Colonic mucosa (tissue), 4 donors: ENCODE data around the gene WDR7. TPM values are rescaled to one million over a fixed set of nuclear protein-coding genes. Genes with fewer than 3 reads are reported as not detected.

Experiments used
- DNase-seq: peaks from one replicate; pipeline ENCODE4 v3.0.0-alpha.2; 2020
- H3K27ac ChIP-seq: fragments of 200-600 bp; one replicate; pipeline ENCODE4 v1.8.0; 2021
- H3K27me3 ChIP-seq: fragments of 200-600 bp; one replicate; pipeline ENCODE4 v1.8.0; 2021
- H3K36me3 ChIP-seq: fragments of 200-600 bp; one replicate; pipeline ENCODE4 v1.8.0; 2021
- H3K4me1 ChIP-seq: fragments of 200-600 bp; one replicate; pipeline ENCODE4 v1.8.0; 2021; ENCODE audit warnings: mild to moderate bottlenecking
- H3K4me3 ChIP-seq: fragments of 200-600 bp; one replicate; pipeline ENCODE4 v1.8.0; 2021
- H3K9ac ChIP-seq, 2 donors: one replicate each; pipeline ENCODE4 v1.7.0; 2013; ENCODE audit warnings: control low read depth in 2 of 2, low read depth in 2 of 2, low read length in 2 of 2
- H3K9me3 ChIP-seq: fragments of 200-600 bp; one replicate; pipeline ENCODE4 v1.8.0; 2021
- intact Hi-C: fragments of 100-400 bp; cut with DNase I; formaldehyde crosslinking; loops from one replicate; pipeline ENCODE4 v1.14.1; 2022
- total RNA-seq, 2 donors: library from RNA; stranded (reverse); fragmentation: NEBNext Ultra II Directional in 1 of 2; extraction: Animal tissue kit (Norgen Biotek cat#: 25700) in 1 of 2; gene quantifications; one replicate each; pipeline ENCODE4 v1.2.1, GENCODE V29; 2021
- TF ChIP-seq, protein P1 (sequence below): fragments of 200-600 bp; IDR thresholded peaks from one replicate; pipeline ENCODE4 v1.8.0; 2022; ENCODE audit warnings: antibody characterized with exemption, mild to moderate bottlenecking
- donor health status: healthy.
- donor health status: DM: no; HTN: no; CAD: no.
- donor health status: DM: no; HTN: no; CAD: no.

WDR7 gene
- total RNA-seq, 2 donors from 2014 or later: 16.8 to 21.2 TPM

DNA sequence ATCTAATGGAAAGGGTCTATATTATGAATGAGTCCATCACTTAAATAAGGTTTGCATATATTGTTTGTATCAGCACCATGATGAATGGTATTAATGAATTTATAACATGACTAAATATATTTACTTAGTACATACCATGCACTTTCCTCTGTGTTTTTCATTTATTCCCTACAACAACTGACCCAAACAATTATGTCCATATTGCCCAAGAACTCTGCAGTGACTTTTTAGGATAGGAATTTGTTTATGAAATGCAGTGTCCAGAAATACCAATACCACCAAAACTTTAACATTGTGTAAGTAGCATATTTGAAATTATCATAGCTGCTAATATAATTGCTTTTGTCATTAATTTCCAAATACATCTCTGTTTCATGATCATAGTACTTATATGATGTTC is 119.7 kb downstream of the WDR7 start:
- H3K36me3 ChIP-seq: no peaks in the 10 kb centered on the region
- no peaks in the 10 kb centered on the region for H3K27me3 ChIP-seq
- no peak for DNase-seq
- TF ChIP-seq, protein P1, sequence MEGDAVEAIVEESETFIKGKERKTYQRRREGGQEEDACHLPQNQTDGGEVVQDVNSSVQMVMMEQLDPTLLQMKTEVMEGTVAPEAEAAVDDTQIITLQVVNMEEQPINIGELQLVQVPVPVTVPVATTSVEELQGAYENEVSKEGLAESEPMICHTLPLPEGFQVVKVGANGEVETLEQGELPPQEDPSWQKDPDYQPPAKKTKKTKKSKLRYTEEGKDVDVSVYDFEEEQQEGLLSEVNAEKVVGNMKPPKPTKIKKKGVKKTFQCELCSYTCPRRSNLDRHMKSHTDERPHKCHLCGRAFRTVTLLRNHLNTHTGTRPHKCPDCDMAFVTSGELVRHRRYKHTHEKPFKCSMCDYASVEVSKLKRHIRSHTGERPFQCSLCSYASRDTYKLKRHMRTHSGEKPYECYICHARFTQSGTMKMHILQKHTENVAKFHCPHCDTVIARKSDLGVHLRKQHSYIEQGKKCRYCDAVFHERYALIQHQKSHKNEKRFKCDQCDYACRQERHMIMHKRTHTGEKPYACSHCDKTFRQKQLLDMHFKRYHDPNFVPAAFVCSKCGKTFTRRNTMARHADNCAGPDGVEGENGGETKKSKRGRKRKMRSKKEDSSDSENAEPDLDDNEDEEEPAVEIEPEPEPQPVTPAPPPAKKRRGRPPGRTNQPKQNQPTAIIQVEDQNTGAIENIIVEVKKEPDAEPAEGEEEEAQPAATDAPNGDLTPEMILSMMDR: no peak
- H3K27ac ChIP-seq: no peak overlapping the region
- no peak overlapping the region for H3K9ac ChIP-seq
- H3K4me1 ChIP-seq: no peaks in the 10 kb centered on the region
- no peaks in the 10 kb centered on the region for H3K9me3 ChIP-seq
- intact Hi-C loops: no loop called here
- H3K4me3 ChIP-seq: no peak overlapping the region

DNA sequence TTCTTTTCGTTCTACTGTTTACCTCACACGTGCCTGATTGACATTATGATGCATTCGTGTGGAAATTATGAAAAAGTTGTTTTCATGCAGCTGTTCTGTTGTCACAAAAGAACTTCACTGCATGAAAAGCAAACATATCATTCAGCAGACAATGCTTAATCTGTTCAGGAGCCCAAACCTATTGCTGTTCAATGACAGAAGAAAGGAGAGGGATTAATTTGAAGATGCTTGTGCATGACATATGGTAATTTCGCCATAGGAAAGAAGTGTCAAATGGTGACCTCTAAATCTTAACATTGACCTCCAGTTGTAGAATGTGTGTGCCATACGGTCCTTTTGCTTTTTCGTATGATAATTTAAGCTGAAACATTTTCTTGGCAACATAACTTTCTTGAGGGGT is 124.5 kb downstream of the WDR7 start:
- TF ChIP-seq, protein P1: no peak

DNA sequence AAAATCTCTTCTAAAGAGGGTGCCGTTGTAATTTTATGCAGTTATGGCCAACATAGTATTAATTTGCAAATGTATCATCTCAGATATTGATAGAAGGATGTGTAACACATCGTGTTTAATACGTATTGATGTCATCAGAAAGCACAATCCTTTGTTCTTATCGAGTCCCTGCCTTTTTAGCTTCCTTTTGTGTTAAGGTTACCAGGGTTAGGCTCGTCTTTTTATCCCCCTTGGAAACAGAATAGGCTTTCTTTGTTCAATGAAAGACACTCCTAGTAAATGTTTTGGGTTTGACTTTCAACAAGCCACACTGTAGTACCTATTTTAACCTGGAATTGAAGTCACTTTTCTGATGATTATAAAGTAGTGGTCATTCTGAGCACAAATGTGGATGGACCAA is 136.2 kb downstream of the WDR7 start:
- Histone ChIP-seq H3K9ac (no peak overlapping the region), H3K36me3 (no peaks in the 10 kb centered on the region), H3K4me3 (no peak overlapping the region), H3K4me1 (no peaks in the 10 kb centered on the region), H3K27me3 (no peaks in the 10 kb centered on the region), H3K27ac (no peak overlapping the region), H3K9me3 (no peaks in the 10 kb centered on the region)
- intact Hi-C loops: no loop called here
- TF ChIP-seq, protein P1: no peak
- DNase-seq: no peak

More for the DNA sequence above, 124.5 kb downstream of the WDR7 start:
- H3K9me3 ChIP-seq: no peaks in the 10 kb centered on the region
- DNase-seq: no peak
- H3K4me1 ChIP-seq: no peaks in the 10 kb centered on the region
- no peaks in the 10 kb centered on the region for H3K27me3 ChIP-seq
- no peak overlapping the region for H3K4me3 ChIP-seq
- no peak overlapping the region for H3K9ac ChIP-seq
- H3K27ac ChIP-seq: no peak overlapping the region
- H3K36me3 ChIP-seq: no peaks in the 10 kb centered on the region
- intact Hi-C loops: no loop called here

DNA sequence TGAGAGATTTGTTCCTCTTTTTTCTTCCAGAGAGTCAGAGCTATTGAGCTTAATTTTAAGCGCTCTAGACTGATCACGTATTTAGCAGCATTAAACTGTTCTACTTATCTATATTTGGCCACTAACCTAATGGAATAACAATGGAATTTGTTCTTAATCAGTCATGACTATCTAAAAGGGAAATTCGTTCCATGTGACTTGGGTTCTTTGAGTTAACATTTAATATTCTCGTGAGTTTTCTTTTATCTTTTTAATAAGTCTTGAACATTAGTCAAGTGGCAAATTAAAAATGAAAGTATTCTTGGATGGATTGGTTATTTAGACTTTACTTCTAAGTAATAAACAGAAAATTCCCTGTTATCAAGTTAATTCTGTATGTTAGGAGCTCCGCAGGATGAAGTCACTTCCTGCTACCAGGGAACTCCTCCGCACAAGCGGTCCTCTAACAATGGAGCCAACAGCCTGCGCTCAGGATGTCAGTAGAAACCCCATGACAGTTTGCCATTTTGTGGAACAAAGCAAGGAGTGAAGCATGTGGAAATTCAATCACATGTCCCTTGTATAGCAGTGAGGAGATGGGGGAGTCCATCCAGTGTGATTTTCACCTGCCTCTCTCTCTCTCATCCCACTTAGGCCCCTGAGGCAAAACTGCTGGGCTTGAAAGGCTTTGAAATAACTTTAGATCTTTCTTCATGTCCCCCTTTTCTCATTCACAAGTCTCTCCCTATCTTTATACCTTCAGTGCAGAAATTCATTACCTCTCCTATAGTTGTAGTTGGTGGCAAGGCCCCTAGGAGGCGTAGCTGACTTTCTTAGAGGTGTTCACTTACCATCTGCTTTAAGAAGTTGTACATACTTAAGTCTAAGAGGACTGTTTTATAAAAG is 138.1 kb downstream of the WDR7 start:
- no peak overlapping the region for H3K27ac ChIP-seq
- no peaks in the 10 kb centered on the region for H3K36me3 ChIP-seq
- H3K9ac ChIP-seq: no peak overlapping the region
- no peaks in the 10 kb centered on the region for H3K27me3 ChIP-seq
- intact Hi-C loops: no loop called here
- H3K4me1 ChIP-seq: no peaks in the 10 kb centered on the region
- no peak overlapping the region for H3K4me3 ChIP-seq
- no peaks in the 10 kb centered on the region for H3K9me3 ChIP-seq
- DNase-seq: peak; percentile 28
- TF ChIP-seq, protein P1: peak; percentile 34

DNA sequence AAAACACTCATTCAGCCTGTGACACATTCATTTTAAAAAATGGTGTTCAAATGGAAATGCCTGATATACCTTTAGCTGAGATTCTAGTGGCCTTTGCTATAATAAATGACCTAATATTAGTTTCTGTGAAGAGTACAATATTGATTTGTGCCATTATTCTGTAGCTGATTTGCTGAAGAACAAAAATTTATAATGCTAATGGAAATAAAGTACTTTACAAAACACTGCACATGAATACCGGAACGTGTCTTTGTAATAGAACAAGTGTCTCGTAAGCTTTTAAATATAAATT is 138.7 kb downstream of the WDR7 start:
- H3K4me3 ChIP-seq: no peak overlapping the region
- no peak overlapping the region for H3K9ac ChIP-seq
- DNase-seq: no peak
- intact Hi-C loops: no loop called here
- H3K36me3 ChIP-seq: no peaks in the 10 kb centered on the region
- H3K4me1 ChIP-seq: no peaks in the 10 kb centered on the region
- no peaks in the 10 kb centered on the region for H3K9me3 ChIP-seq
- H3K27ac ChIP-seq: no peak overlapping the region
- TF ChIP-seq, protein P1: no peak
- no peaks in the 10 kb centered on the region for H3K27me3 ChIP-seq
